GM12801 (cell line): ENCODE data around the gene LRP8.

ENCODE experiments used
- TF ChIP-seq, protein P1 (sequence below): IDR thresholded peaks from one replicate; pipeline ENCODE4 v1.5.1; 2011; ENCODE audit warnings: control low read depth; ENCODE audit not compliant: insufficient read length; ENCODE audit errors: extremely low read depth

Gene LRP8

DNA sequence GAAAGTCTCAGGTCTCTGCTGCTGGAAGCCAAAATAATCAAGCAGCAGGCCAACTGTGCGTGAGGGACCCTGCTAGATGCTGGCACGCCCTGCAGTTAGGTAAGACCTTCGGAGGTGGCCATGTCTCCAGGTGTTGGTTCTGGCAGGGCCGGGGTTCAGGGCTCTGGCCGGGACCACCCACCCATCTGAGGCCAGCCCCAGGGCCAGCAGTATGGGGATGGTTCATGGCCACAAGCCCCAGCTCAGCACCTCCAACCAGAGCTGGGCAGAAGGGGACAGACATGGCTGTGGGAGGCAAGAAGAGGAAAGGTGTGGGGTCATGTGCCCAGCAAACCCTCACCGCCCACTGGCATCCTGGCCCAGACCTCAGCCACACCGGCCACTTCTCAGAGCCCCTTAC lies 23.3 kb downstream of the LRP8 start:
- TF ChIP-seq, protein P1, sequence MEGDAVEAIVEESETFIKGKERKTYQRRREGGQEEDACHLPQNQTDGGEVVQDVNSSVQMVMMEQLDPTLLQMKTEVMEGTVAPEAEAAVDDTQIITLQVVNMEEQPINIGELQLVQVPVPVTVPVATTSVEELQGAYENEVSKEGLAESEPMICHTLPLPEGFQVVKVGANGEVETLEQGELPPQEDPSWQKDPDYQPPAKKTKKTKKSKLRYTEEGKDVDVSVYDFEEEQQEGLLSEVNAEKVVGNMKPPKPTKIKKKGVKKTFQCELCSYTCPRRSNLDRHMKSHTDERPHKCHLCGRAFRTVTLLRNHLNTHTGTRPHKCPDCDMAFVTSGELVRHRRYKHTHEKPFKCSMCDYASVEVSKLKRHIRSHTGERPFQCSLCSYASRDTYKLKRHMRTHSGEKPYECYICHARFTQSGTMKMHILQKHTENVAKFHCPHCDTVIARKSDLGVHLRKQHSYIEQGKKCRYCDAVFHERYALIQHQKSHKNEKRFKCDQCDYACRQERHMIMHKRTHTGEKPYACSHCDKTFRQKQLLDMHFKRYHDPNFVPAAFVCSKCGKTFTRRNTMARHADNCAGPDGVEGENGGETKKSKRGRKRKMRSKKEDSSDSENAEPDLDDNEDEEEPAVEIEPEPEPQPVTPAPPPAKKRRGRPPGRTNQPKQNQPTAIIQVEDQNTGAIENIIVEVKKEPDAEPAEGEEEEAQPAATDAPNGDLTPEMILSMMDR: no peak

DNA sequence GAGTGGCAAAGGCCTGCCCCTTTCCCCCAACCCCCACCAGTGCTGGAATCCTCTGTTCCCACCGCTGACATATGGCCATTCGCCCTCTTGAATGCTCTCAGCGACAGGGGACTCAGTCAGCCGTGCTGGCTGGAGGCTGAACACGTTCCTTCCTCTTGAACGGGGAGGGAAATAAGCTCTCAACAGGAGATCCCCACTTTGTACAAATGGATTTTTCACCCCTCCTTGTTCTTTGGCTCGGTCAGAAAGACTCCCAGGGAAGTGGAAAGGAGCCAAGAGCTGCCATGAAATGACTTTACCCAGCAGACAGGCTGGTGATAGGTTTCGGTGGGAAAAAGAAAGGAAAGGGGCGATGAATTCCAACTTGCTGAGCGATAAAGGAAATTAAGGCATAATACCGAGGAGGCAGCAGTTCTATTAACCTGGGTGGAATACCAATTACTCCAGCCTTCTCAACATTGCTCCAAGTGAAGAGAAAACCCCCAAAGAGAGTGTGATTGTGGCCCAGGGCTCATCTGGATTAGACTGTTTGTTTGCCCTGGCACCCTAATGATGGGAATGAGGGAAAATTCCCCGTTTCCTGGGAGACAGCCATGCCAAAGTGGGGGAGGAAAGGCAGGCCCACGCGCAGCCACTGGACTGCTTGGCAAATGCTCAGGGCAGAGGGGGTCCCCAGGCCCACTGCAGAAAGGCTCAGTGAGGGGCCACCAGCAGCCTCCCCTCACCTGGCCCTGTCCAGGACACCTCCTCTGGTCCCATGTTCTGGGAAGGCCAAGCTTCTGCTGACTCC lies 23.9 kb downstream of the LRP8 start:
- TF ChIP-seq, protein P1: no peak

DNA sequence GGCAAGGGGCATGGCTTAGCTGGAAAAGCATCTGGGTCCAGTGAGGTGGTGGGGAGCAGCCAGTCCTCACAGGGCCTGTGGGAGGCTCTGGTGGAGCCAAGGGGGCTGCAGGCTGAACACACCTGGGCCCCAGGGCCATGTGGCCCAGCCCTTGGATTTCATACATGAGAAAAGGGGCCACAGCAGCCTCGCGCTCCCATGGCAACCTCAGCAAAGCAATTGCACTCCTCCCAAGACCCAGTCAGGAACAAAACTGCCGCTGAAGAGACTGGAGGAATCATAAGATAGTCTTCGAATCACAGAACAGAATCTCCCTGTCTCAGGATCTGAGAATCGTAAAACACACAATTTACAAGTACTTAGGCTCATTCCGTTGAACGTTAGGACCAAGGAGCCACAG lies 24.6 kb downstream of the LRP8 start:
- TF ChIP-seq, protein P1: no peak

DNA sequence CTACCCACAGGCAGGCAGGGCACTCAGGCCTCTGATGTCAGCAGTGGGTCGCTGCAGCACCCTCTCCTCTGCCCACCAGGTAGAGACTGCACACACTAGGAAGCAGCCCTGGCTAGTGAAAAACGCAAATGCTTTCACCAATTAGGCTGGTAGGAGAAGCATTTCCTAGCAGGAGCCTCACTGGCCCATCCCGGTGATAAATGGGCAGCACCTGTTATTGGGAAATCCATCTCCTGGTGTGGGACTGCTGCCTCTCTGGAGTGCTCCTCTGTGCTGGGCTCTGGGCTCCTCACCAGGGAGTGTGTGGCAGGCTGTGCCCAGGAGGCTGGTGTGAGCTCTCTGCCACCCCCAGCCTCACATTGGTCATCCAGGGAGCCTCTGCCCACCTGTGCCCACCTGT lies 28.6 kb downstream of the LRP8 start:
- TF ChIP-seq, protein P1: no peak

DNA sequence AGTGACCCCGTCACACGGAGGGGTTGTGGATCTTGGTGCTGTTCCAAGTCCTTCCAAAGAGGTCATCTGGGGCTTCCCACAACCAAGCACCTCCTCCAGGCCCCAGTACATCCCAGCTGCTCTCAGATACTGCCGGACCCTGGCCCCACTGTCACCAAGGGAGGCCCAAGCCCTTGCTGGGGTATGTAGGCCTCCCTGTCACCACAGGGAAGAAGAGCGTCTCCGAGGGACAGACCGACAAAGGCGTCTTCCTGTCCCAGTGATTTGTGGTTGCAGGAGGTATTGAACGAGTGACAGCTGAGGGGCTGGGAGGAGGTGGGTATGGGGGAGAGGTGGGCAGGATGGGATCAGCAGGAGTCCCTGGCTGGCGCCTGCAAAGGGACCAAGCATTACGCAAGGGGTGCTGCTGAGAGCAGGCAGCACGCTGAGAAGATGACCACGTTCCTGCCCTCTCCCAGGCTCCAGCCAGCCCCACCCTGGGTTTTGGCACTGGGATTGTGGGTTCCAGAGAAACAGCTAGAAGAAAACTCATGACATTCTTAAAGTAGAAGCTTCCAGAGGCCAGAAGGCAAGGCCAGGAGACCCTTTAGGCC lies 29.7 kb downstream of the LRP8 start:
- TF ChIP-seq, protein P1: no peak

DNA sequence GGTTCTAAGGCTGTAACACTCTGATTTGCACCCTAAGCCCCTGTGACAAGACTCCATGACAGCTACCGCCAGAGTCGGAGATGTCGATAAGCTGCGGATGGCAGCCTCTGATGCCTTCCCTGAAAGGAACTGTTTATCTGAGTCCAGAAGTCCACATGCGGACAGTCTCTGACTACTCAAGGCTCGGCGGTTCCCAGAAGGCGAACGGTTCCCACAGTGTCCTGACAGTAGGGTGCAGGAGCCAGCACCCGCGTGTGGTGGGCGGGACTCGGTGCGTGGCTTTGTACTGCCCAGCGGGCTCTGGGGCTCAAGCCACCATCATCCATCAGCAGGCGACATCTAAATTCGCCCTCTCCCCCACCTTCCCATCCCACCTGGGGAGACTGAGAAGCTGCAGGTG lies 30.7 kb downstream of the LRP8 start:
- TF ChIP-seq, protein P1: no peak

DNA sequence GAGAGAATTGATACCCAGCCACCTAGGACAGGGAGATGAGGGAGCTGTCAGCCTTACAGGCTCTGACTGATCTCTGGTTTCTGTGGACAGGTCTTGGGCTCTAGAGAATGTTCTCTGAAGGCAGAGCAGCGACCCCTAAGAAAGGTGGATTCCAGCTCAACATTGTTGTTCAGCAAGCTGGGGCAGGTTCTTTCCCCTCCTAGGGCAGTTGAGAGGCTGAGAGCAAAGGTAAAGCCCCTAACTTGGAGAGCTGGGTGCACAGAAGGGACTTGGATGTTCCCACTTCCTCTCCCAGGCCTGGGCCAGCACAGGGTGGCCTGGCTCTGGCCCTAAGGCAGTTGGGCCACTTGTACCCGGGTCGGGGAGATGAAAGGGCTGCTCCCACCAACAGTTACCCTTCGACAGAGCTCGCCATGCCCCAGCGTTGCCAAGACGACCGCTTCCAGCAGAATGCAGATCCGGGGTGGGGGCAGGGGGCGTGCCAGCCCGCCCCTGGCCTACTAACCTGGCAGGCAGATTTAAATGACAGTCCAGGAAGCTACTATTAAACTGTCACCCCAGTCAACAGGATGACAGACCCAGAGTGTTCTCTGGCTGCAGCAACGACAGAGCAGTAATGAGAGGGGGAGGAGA lies 31.6 kb downstream of the LRP8 start:
- TF ChIP-seq, protein P1: no peak
